Activated naive CD8-positive, alpha-beta T cell treated with anti-CD3 and anti-CD28 coated beads, Interleukin-2, amount 50 U/mL, for 24 hours (primary cell): ENCODE data around the gene SNTA1.
A peak's percentile ranks its signal among the peaks of the same experiment; 100 is the strongest.
"Not testable (repeated sequence)": the region's sequence is repeated elsewhere in the genome, so short reads cannot be mapped to it uniquely, and the experiment has no call there.

Source experiments
- ATAC-seq: fragments of 150-1000 bp; cut with Tn5 transposase; one replicate; pipeline ENCODE4 v1.10.0; 2021
- DNase-seq: peaks from one replicate; pipeline ENCODE4 v3.0.0; 2021
- H3K27ac Mint-ChIP-seq: one replicate; pipeline ENCODE4 v1.8.0; 2021; ENCODE audit warnings: mild to moderate bottlenecking, mixed read lengths
- H3K27me3 Mint-ChIP-seq: one replicate; pipeline ENCODE4 v1.8.0; 2021; ENCODE audit warnings: mixed read lengths
- H3K36me3 Mint-ChIP-seq: one replicate; pipeline ENCODE4 v1.8.0; 2021; ENCODE audit warnings: low read depth, mixed read lengths
- H3K4me1 Mint-ChIP-seq: one replicate; pipeline ENCODE4 v1.8.0; 2021; ENCODE audit warnings: mixed read lengths
- H3K4me3 Mint-ChIP-seq: one replicate; pipeline ENCODE4 v1.8.0; 2021; ENCODE audit warnings: mild to moderate bottlenecking, moderate library complexity, mixed read lengths
- H3K9me3 Mint-ChIP-seq: one replicate; pipeline ENCODE4 v1.8.0; 2021; ENCODE audit warnings: mixed read lengths

Gene SNTA1

DNA sequence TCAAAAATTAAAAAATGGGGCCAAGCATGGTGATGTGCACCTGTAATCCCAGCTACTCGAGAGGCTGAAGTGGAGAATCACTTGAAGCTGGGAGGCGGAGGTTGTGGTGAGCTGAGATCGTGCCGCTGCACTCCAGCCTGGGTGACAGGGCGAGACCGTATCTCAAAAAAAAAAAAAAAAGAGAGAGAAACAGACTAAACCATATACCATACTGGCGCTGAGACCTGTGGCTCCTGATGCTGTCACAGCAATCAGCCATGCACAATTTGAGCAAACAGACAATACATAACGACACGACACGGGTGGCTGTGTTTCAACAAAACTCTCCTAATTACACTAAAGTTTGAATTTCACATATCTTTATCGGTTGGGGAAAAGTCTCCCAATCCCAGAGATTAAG lies 31.4 kb upstream of the SNTA1 start:
- Mint-ChIP-seq H3K4me1 (no peaks in the 10 kb centered on the region), H3K36me3 (no peaks in the 10 kb centered on the region), H3K9me3 (no peaks in the 10 kb centered on the region), H3K27me3 (no peaks in the 10 kb centered on the region), H3K27ac (no peak overlapping the region), H3K4me3 (no peak overlapping the region)
- ATAC-seq (no peak), DNase-seq (no peak)

DNA sequence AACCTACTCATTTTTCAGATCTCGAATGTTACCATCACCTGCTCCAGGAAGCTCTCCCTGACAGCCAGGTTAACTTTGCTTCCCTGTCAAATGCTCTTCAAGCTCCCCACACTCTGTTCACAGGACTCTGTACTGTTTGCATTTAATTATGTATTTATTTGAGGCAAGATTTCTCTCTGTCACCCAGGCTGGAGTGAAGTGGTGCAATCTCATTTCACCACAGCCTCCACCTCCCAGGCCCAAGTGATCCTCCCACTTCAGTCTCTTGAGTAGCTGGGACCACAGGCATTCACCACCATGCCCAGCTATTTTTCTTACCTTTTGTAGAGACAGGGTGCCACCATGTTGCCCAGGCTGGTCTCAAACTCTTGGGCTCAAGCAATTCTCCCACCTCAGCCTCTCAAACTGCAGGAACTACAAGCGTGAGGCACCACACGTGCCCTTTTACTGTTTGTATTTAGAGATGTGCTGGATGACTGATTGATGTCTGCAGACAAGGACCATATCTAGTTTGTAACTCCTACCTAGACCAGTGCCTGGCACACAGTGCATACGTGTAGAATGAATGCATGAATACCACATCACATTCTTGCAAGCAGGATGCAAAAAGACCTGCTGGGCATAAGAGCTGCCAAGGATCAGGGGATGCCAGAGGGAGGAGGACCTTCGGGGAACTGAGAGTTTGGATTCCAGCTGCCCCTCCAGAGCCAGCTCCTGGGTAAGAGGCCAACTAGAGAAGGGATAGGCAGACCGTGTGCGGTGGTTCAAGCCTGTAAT lies 30.7 kb upstream of the SNTA1 start:
- DNase-seq = no peak
- Mint-ChIP-seq H3K27me3 (no peaks in the 10 kb centered on the region), H3K4me3 (no peak overlapping the region), H3K9me3 (no peaks in the 10 kb centered on the region), H3K36me3 (no peaks in the 10 kb centered on the region), H3K27ac (no peak overlapping the region), H3K4me1 (no peaks in the 10 kb centered on the region)
- ATAC-seq = no peak

DNA sequence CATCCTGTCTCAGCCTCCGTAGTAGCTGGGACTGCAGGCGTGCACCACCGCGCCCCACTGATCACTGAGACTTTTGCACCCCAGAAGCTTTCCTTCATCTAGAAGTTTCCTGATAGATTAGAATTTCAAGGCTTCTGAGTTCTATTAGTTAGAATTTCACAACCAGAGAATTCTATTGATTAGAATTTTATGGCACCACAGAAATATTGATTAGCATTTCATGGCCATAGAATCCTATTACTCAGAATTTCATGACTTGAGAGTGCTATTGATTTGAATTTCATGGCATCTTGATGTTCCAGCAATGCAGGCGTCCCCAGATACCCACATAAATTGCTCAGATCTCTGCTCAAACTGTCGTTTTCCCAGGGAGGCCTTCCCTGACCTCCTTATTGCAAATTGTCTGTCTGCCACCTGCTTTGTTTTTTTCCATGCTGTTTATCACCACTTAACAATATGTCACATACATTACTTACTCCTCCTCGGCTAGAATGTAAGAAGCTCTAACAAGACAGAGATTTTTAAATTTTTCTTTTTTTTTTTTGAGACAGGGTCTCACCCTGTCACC lies 29.4 kb upstream of the SNTA1 start:
- Mint-ChIP-seq H3K27me3 (no peaks in the 10 kb centered on the region), H3K27ac (no peak overlapping the region), H3K9me3 (no peaks in the 10 kb centered on the region), H3K4me1 (no peaks in the 10 kb centered on the region), H3K4me3 (no peak overlapping the region), H3K36me3 (no peaks in the 10 kb centered on the region)
- ATAC-seq = no peak
- DNase-seq = no peak

DNA sequence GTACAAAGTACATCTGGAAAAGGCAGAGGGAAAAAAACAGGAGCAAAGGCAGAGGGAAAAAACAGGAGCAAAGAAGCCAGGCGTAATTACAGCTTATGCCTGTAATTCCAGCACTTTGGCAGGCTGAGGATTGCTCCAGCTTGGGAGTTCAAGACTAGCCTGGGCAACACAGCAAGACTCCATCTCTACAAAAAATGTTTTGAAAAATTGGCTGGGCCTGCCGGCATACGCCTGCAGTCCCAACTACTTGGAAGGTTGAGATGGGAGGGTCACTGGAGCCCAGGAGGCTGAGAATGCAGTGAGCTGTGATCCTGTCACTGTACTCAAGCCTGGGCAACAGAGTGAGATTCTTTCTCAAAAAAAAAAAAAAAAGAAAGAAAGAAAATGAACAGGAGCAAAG lies 27.3 kb upstream of the SNTA1 start:
- H3K4me3 Mint-ChIP-seq = no peak overlapping the region

DNA sequence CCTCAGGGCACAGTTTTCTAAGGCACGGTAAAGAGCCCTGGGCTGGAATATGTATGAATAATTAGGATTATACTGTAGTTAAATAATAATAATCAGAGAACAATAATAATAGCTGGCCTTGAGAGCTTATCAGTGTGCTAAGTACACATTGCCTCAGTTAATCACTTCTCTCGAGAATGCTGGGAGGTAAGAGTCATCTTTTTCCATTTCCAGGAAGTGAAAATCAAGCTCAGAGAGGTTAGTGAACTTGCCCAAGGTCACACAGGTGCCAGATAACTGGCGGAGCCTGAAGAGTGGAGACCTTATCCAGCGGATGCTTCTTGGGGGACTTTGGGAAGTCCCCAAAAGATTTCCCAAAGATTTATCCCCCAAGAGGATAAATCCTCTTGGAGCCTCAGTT lies 26.9 kb upstream of the SNTA1 start:
- H3K27ac Mint-ChIP-seq = no peak overlapping the region

More for the DNA sequence above, 27.3 kb upstream of the SNTA1 start:
- Mint-ChIP-seq H3K36me3 (no peaks in the 10 kb centered on the region), H3K27ac (no peak overlapping the region), H3K4me1 (no peaks in the 10 kb centered on the region), H3K9me3 (no peaks in the 10 kb centered on the region), H3K27me3 (no peaks in the 10 kb centered on the region)
- DNase-seq (no peak), ATAC-seq (no peak)

DNA sequence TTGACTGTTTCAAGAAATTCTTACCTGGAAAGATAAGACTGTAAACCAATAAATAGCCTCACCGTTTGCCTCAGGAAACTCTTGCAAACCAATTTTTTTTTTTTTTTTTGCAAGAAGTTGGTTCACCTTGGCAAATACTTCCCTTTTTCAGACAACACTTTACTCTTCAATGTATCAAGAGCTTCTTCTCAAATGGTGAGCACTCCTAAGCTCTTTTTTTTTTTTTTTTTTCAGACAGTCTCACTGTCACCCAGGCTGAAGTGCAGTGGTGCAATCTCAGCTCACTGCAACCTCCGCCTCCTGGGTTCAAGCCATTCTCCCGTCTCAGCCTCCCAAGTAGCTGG lies 22.7 kb upstream of the SNTA1 start:
- H3K9me3 Mint-ChIP-seq = no peaks in the 10 kb centered on the region
- no peaks in the 10 kb centered on the region for H3K36me3 Mint-ChIP-seq
- ATAC-seq (no peak), DNase-seq (no peak)
- H3K4me1 Mint-ChIP-seq = no peaks in the 10 kb centered on the region
- H3K27ac Mint-ChIP-seq = no peak overlapping the region
- no peak overlapping the region for H3K4me3 Mint-ChIP-seq
- no peaks in the 10 kb centered on the region for H3K27me3 Mint-ChIP-seq

More for the DNA sequence above, 26.9 kb upstream of the SNTA1 start:
- DNase-seq (no peak), ATAC-seq (no peak)
- no peaks in the 10 kb centered on the region for H3K9me3 Mint-ChIP-seq
- H3K4me3 Mint-ChIP-seq = no peak overlapping the region
- H3K27me3 Mint-ChIP-seq = no peaks in the 10 kb centered on the region
- H3K4me1 Mint-ChIP-seq = no peaks in the 10 kb centered on the region
- H3K36me3 Mint-ChIP-seq = no peaks in the 10 kb centered on the region

DNA sequence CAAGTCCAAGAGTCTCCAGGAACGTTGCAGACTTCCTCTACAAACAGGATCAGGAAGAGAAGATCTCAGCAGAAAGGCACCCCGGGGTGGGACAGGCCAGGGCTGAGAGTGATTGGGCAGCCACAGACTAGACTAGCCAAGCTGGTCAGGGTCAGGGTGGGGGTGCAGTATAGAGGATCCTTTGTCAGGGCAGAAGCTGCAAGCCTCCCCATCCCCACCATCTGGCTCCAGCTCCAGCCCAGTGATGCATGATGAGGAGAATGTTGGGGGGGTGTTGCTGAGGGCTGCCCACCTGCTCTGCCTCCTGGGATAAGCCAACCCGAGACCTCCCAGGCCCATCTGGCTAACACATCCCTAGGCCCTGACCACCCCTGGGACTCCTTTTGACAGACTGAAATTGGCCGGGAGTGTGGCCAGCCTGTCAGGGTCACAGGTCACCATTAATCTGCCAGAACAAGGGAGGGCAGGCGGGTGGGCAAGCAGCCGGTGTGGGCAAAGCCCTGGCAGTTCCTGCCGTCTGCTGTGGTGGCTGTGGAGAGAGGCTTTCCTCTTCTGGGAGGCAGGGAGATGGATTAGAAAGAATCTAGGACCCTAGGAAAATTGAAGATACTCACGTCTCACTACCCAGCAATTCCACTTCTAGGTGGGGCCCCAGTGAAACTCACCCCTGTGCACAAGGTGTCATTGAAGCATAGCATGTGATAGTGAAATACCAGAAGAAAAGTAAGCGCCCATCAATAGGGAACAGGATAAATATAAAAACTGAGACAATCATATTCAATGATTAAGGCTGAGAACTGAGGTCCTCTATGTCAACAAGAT lies 22.1 kb upstream of the SNTA1 start:
- no peak overlapping the region for H3K27ac Mint-ChIP-seq
- no peak overlapping the region for H3K4me3 Mint-ChIP-seq
- no peak for DNase-seq
- no peaks in the 10 kb centered on the region for H3K9me3 Mint-ChIP-seq
- H3K36me3 Mint-ChIP-seq = no peaks in the 10 kb centered on the region
- H3K27me3 Mint-ChIP-seq = no peaks in the 10 kb centered on the region
- no peaks in the 10 kb centered on the region for H3K4me1 Mint-ChIP-seq
- ATAC-seq = no peak

DNA sequence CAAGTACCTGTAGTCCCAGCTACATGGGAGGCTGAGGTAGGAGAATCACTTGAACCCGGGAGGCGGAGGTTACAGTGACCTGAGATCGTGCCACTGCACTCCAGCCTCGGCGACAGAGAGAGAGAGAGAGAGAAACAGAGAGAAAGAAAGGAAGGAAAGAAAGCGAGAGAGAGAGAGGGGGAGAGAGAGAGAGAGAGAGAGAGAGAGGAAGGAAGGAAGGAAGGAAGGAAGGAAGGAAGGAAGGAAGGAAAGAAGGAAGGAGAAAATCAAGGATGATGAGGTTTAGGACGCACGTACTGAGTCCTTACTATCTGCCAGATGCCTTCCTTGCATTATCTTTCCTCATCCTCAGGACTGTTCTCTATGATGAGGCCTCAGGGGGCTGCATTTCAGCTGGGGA lies 21.2 kb upstream of the SNTA1 start:
- DNase-seq, H3K4me1 Mint-ChIP-seq, H3K27me3 Mint-ChIP-seq, H3K27ac Mint-ChIP-seq, ATAC-seq, H3K4me3 Mint-ChIP-seq, H3K9me3 Mint-ChIP-seq, H3K36me3 Mint-ChIP-seq: not testable (repeated sequence)

DNA sequence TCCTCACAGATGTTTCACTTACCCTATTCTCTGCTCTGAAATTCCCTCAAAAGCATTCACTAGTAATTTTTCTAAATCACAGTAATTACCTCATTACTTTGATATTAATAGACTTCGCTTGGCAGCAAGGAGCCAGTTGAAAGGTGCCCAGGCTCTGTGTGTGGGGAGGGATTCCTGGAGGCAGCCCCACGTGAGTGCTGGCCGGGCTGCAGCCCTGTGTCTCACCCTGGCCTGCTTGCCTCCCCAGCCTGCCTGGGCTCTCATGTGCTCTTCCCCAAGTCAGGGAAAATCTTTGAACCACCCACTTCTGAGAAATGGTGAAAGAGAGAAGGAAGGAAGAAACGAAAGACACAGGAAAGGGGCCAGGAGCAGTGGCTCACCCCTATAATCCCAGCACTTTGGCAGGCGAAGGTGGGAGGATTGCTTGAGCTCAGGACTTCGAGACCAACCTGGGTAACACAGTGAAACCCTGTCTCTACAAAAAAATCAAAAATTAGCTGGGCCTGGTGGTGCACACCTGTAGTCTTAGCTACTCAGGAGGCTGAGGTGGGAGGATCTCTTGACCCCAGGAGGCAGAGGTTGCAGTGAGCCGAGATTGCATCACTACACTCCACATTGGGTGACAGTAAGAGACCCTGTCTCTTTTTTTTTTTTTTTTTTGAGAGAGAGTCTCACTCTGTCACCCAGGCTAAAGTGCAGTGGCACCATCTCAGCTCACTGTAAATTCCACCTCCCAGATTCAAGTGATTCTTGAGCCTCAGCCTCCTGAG lies 20.0 kb upstream of the SNTA1 start:
- Mint-ChIP-seq H3K4me1 (no peaks in the 10 kb centered on the region), H3K27me3 (no peaks in the 10 kb centered on the region), H3K27ac (no peak overlapping the region), H3K9me3 (no peaks in the 10 kb centered on the region), H3K36me3 (no peaks in the 10 kb centered on the region), H3K4me3 (no peak overlapping the region)
- no peak for ATAC-seq
- no peak for DNase-seq

DNA sequence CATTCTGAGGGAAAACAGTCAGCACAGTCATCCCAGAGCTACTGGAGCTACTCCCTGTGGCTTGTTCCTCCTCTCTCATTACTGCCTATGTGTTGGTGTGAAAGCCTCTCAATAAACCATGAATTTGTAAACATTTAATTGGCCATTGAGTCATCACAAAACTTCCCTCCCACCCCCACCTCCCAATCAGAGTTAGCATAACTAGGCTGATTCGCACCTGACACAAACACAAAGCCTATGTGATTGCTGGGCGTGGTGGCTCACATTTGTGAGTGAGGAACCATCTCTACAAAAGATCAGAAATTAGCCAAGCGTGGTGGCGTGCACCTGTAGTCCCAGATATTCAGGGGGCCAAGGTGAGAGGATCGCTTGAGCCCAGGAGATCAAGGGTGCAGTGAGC lies 17.1 kb upstream of the SNTA1 start:
- Mint-ChIP-seq H3K27ac (no peak overlapping the region), H3K36me3 (no peaks in the 10 kb centered on the region), H3K4me1 (no peaks in the 10 kb centered on the region), H3K4me3 (no peak overlapping the region), H3K9me3 (no peaks in the 10 kb centered on the region), H3K27me3 (no peaks in the 10 kb centered on the region)
- DNase-seq (no peak), ATAC-seq (no peak)

DNA sequence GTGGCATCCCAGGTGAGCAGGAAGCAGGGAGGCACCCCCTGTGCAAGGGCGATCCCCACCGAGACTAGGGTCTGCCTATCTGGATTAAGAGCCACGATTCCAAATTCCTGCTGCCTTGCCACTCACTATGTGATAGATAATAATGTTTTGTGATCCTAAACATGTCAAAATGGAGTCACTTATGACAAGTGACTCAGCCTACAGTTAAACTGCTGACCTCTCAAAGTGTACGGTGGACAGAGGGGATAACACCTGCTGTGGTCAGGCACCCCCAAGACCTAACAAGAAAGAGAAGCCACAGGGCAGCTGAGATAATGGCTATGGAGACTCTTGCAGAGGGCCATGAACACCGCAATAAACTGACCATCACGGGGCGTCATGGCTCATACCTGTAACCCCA lies 16.0 kb upstream of the SNTA1 start:
- no peaks in the 10 kb centered on the region for H3K36me3 Mint-ChIP-seq
- ATAC-seq (no peak), DNase-seq (no peak)
- H3K9me3 Mint-ChIP-seq = no peaks in the 10 kb centered on the region
- H3K27me3 Mint-ChIP-seq = no peaks in the 10 kb centered on the region
- no peak overlapping the region for H3K4me3 Mint-ChIP-seq
- no peaks in the 10 kb centered on the region for H3K4me1 Mint-ChIP-seq
- H3K27ac Mint-ChIP-seq = no peak overlapping the region

DNA sequence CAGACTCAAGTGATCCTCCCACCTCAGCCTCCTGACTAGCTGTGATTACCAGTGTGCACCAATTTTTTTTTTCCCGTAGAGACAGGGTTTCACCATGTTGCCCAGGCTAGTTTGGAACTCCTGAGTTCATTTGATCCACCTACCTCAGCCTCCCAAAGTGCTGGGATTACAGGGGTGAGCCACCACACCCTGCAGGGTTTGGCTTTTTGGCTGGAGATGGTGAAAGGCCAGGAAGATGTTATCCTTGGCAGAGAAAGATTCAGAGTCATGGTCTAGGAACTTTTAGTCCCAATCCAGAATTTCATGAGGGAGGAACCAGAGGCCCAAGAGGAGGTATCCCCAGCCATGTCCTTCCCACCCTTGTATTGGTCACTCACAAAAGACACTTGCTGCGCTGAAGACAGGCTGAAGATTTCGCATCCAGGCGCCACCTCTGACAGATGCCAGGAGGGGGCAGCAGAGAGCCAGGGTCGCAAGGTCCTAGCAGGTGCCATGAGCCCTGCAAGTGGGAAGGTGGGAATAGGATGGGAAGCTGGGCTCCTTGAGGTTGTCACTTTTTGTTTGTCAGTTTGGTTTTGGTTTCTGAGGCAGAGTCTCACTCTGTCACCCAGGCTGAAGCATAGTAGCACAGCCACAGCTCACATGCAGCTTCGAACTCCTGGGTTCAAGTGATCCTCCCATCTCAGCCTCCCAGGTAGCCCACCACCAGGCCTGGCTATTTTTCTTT lies 13.5 kb upstream of the SNTA1 start:
- DNase-seq (peak; percentile 89), ATAC-seq (peak; percentile 84)
- H3K36me3 Mint-ChIP-seq, H3K9me3 Mint-ChIP-seq, H3K27ac Mint-ChIP-seq, H3K4me1 Mint-ChIP-seq, H3K27me3 Mint-ChIP-seq, H3K4me3 Mint-ChIP-seq: not testable (repeated sequence)

DNA sequence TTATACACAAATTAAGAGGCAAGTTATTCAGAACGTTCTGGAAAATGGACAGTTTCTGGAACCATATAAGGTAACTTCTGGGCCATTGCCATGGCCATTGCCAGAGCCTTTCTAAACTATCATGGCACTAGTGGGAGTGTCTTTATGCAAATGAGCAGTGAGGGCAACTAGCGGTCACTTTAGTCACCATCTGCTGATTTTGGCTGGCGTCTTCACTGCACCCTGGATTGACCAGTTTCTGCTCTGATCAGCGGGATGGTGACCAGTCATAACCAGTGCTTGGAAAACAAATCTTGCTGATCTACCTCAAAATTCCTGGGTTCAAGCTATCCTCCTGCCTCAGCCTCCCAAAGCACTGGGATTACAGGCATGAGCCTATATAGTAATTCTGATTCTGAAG lies 7.3 kb upstream of the SNTA1 start:
- no peaks in the 10 kb centered on the region for H3K27me3 Mint-ChIP-seq
- H3K36me3 Mint-ChIP-seq = no peaks in the 10 kb centered on the region
- no peak overlapping the region for H3K4me3 Mint-ChIP-seq
- no peaks in the 10 kb centered on the region for H3K4me1 Mint-ChIP-seq
- H3K9me3 Mint-ChIP-seq = peaks cover 4% of the 10 kb centered on the region
- no peak overlapping the region for H3K27ac Mint-ChIP-seq
- DNase-seq (no peak), ATAC-seq (no peak)

DNA sequence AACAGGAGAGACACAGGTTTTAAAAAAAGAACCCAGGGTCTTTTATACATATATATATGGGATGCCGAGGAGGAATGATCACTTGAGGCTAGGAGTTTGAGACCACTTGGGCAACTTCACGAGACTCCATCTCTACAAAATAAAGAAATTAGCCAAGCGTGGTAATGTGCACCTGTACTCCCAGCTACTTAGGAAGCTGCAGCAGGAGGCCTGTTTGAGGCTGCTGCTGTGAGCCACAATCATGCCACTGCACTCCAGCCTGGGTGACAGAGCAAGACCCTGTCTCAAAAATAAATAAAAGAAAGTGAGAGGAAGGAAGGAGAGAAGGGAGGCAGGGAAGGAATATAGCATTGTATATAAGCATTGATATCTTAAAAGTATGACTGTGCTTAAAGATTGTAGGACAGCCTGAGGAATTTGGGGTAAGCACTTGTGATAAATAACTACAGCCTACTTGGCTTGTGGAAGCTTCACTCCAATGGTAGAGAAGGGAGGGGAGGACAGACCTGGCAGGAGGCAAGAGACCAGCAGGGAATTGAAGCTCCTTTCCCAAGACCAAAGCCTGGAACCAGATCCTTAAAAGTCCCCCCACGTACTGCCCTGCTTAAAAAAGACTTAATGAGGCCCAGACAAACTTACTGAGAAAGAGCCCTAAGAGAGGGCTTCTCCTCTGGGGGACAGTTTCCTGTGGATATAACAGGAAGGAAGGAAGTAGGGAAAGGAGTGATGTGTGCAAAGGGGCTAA lies 2.5 kb upstream of the SNTA1 start:
- Mint-ChIP-seq H3K4me1 (peaks cover 17% of the 10 kb centered on the region), H3K27ac (no peak overlapping the region), H3K36me3 (no peaks in the 10 kb centered on the region), H3K4me3 (no peak overlapping the region), H3K9me3 (peaks cover 4% of the 10 kb centered on the region), H3K27me3 (no peaks in the 10 kb centered on the region)
- DNase-seq = no peak
- no peak for ATAC-seq
